NCI-H748 (cell line): ENCODE results near the gene MEI1.

Experiments used
- DNase-seq: peaks from one replicate; lab custom pipeline; 2025; ENCODE audit not compliant: unreplicated experiment; lab: John Stamatoyannopoulos, UW

The MEI1 gene

GRCh38 chr22:41781507-41781906, 82.2 kb downstream of the MEI1 start:
- no peak for DNase-seq

GRCh38 chr22:41782316-41782715, 83.0 kb downstream of the MEI1 start:
- no peak for DNase-seq

GRCh38 chr22:41782751-41783150, 83.4 kb downstream of the MEI1 start:
- no peak for DNase-seq

- no peak for DNase-seq
Measured at GRCh38 chr22:41787331-41787730, 88.0 kb downstream of the MEI1 start.

- no peak for DNase-seq
Measured at GRCh38 chr22:41793871-41794270, 94.6 kb downstream of the MEI1 start.

- no peak for DNase-seq
Measured at GRCh38 chr22:41798736-41799135, 99.4 kb downstream of the MEI1 start.

- no peak for DNase-seq
Measured at GRCh38 chr22:41799486-41800347, 100.4 kb downstream of the MEI1 start.

GRCh38 chr22:41800348-41801146, 101.2 kb downstream of the MEI1 start, which contains the start of gene CCDC134:
CCDC134 (plus strand) TSS chr22:41800679; CDS start chr22:41808891, 8,212 bp downstream.
- DNase-seq, result peak; percentile 94

GRCh38 chr22:41801147-41801819, 102.0 kb downstream of the MEI1 start:
- DNase-seq, result no peak

- DNase-seq, result no peak
Measured at GRCh38 chr22:41801886-41802285, 102.6 kb downstream of the MEI1 start.

GRCh38 chr22:41805639-41806038, 106.3 kb downstream of the MEI1 start:
- DNase-seq, result no peak

GRCh38 chr22:41808400-41808799, 109.1 kb downstream of the MEI1 start:
- DNase-seq, result no peak

- no peak for DNase-seq
Measured at GRCh38 chr22:41810022-41810421, 110.7 kb downstream of the MEI1 start.

GRCh38 chr22:41812805-41813545, 113.7 kb downstream of the MEI1 start:
- DNase-seq, result no peak

- no peak for DNase-seq
Measured at GRCh38 chr22:41813726-41814410, 114.6 kb downstream of the MEI1 start.

- no peak for DNase-seq
Measured at GRCh38 chr22:41815716-41816115, 116.4 kb downstream of the MEI1 start.

GRCh38 chr22:41816241-41816640, 116.9 kb downstream of the MEI1 start:
- DNase-seq, result no peak

GRCh38 chr22:41816871-41817270, 117.6 kb downstream of the MEI1 start:
- no peak for DNase-seq

GRCh38 chr22:41818011-41818410, 118.7 kb downstream of the MEI1 start:
- DNase-seq, result peak; percentile 17

GRCh38 chr22:41818596-41818995, 119.3 kb downstream of the MEI1 start:
- no peak for DNase-seq
